ENCODE measurements around the gene NCAM1. TPM values are rescaled to one million over a fixed set of nuclear protein-coding genes. Genes with fewer than 3 reads are reported as not detected.

Gene NCAM1
- total and polyA plus RNA-seq, 2 of the 13 experiments (the other 11 are each of a cell fraction or from before 2014, with no cell fraction given): 0.05 TPM; not detected in 1

- TF ChIP-seq NR0B2 (CRISPR knock-in tag; IDR thresholded peaks at IDR 0.05): no peak
- no peak for TF ChIP-seq ZNF468 (CRISPR knock-in tag; IDR thresholded peaks at IDR 0.05)
- no peak for TF ChIP-seq ZNF550 (CRISPR knock-in tag; IDR thresholded peaks at IDR 0.05; ENCODE audit: borderline replicate concordance)
- peak; percentile 92 for TF ChIP-seq SAP130 (CRISPR knock-in tag; IDR thresholded peaks at IDR 0.05; ENCODE audit: low read depth)
- TF ChIP-seq POLR2A (IDR thresholded peaks at IDR 0.05; ENCODE audit: insufficient read depth in 1 of 2, low read depth in 2 of 2, low read length in 2 of 2): peak; percentile 73 to 90
- TF ChIP-seq ZFP36L2 (CRISPR knock-in tag; IDR thresholded peaks at IDR 0.05): no peak
- no peak for TF ChIP-seq ZNF703 (CRISPR knock-in tag; IDR thresholded peaks at IDR 0.05; ENCODE audit: borderline replicate concordance)
- TF ChIP-seq SP1 (IDR thresholded peaks at IDR 0.05): no peak
- peak; percentile 80 for TF ChIP-seq SP1 (CRISPR knock-in tag; IDR thresholded peaks at IDR 0.05)
- TF ChIP-seq SRY (CRISPR knock-in tag; IDR thresholded peaks at IDR 0.05): peak; percentile 92
- TF ChIP-seq NAIF1 (CRISPR knock-in tag; IDR thresholded peaks at IDR 0.05; ENCODE audit: borderline replicate concordance): peak; percentile 95; the same call in 1 of the 2 replicates
- TF ChIP-seq ZNF709 (CRISPR knock-in tag; IDR thresholded peaks at IDR 0.05): 0 out of 2 replicates have a peak, but pooled peaks have one; percentile 69
- TF ChIP-seq MXD1 (CRISPR knock-in tag; IDR thresholded peaks at IDR 0.05): peak; percentile 71
- TF ChIP-seq SUZ12 (IDR thresholded peaks at IDR 0.05; ENCODE audit: low read depth, low read length): no peak
- TF ChIP-seq CCAR2 (optimal IDR thresholded peaks at IDR 0.05; ENCODE audit: low read depth, low read length): no peak
- peak; percentile 67 for TF ChIP-seq ZNF883 (CRISPR knock-in tag; IDR thresholded peaks at IDR 0.05; ENCODE audit: not compliant biosample characterization)
- TF ChIP-seq MXD3 (CRISPR knock-in tag; IDR thresholded peaks at IDR 0.05): peak; percentile 81; the same call in 1 of the 2 replicates
- TF ChIP-seq MXD4 (CRISPR knock-in tag; IDR thresholded peaks at IDR 0.05): peak; percentile 61; the same call in 1 of the 2 replicates
- TF ChIP-seq YEATS2 (CRISPR knock-in tag; IDR thresholded peaks at IDR 0.05; ENCODE audit: borderline replicate concordance): no peak
- no peak for TF ChIP-seq NFATC3 (CRISPR knock-in tag; IDR thresholded peaks at IDR 0.05)
- no peak for TF ChIP-seq ZMAT5 (CRISPR knock-in tag; IDR thresholded peaks at IDR 0.05; ENCODE audit: borderline replicate concordance, low read depth)
- TF ChIP-seq MBNL3 (CRISPR knock-in tag; conservative IDR thresholded peaks at IDR 0.05): no peak
- peak; percentile 51; the same call in 1 of the 2 replicates for TF ChIP-seq MAZ (IDR thresholded peaks at IDR 0.05; ENCODE audit: borderline replicate concordance, low read depth, low read length)
- peak; percentile 48; the same call in 1 of the 2 replicates for TF ChIP-seq MAZ (CRISPR knock-in tag; IDR thresholded peaks at IDR 0.05; ENCODE audit: low read depth)
- TF ChIP-seq SMAD9 (CRISPR knock-in tag; IDR thresholded peaks at IDR 0.05): no peak
- TF ChIP-seq MED13 (CRISPR knock-in tag; IDR thresholded peaks at IDR 0.05): no peak
- TF ChIP-seq BCL6 (CRISPR knock-in tag; IDR thresholded peaks at IDR 0.05): peak; percentile 64
These were observed 353.4 kb downstream of the NCAM1 start, which contains the start of gene TTC12 (continued) for GRCh38 chr11:113314389-113315301.
